HCT116 (cell line): Measurements from ENCODE around the gene PGBD5.

Source experiments
- CBX3 ChIP-seq: IDR thresholded peaks from 2 replicates; pipeline ENCODE4 v1.6.1; 2012; ENCODE audit warnings: low read depth
- CTCF ChIP-seq, 3 experiments: fragments of 200-600 bp in 1 of 3; sonication (generic) in 1 of 3; IDR thresholded peaks in 2 of 3; conservative IDR thresholded peaks in 1 of 3; 2 replicates each; pipeline ENCODE4 v1.5.1; 2012 to 2017; ENCODE audit warnings: low read depth in 2 of 3, low read length in 2 of 3, antibody characterized with exemption in 1 of 3, borderline replicate concordance in 1 of 3, control low read depth in 1 of 3, mild to moderate bottlenecking in 1 of 3, mixed read lengths in 1 of 3, mixed run types in 1 of 3, moderate library complexity in 1 of 3; ENCODE audit not compliant: insufficient read depth in 1 of 3
- SIN3A ChIP-seq: IDR thresholded peaks from 2 replicates; pipeline ENCODE4 v1.6.1; 2012; ENCODE audit warnings: low read depth

GRCh38 chr1:230322421-230322756 lies 103.7 kb downstream of the PGBD5 start:
- TF ChIP-seq CBX3 (no peak), CTCF (IDR thresholded peaks at IDR 0.05 in 2 of 3, conservative IDR thresholded peaks at IDR 0.05 in 1 of 3; ENCODE audit: borderline replicate concordance in 1 of 3, insufficient read depth in 1 of 3, low read depth in 2 of 3, low read length in 2 of 3) (no peak), SIN3A (no peak)
